Lower leg skin (tissue), 3 donors: ENCODE measurements around the gene ZNF474.

Source experiments
- POLR2A ChIP-seq, 2 donors: fragments of 450-650 bp; IDR thresholded peaks; one replicate each; pipeline ENCODE4 v1.6.1; 2016 to 2017; ENCODE audit warnings: antibody characterized with exemption in 2 of 2, mild to moderate bottlenecking in 1 of 2, moderate library complexity in 1 of 2
- TF ChIP-seq, protein P1 (sequence below), 3 donors: fragments of 450-650 bp; IDR thresholded peaks; one replicate each; pipeline ENCODE4 v1.5.1; 2016; ENCODE audit warnings: antibody characterized with exemption in 3 of 3, mild to moderate bottlenecking in 3 of 3, moderate library complexity in 2 of 3

DNA sequence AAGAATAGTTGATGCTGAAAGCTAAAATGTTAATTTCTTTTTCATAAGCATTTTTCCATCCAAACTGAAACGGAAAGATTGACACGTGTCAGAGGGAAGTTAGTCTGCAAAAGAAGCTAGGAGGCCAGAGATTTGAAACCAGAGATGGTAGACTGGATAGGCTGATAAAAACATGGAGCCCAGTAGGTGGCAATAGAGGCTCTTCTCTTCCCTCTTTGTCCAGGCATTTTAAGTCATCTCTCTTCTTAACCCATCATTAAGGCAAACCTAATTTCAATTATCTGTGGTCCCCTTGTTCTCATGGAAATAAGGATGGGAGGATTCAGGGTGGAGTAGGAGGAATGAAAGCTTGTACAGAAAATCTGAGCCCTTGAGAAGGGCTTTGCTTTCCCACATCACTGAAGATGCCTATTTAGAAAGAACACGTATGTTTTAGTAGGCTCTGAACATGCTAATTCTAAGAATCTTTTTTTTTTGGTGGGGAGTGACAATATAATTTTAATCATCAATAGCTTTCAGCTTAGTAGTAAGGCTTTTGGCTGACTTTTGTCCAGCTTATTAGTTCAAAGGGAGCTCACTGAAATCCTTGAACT is 66.6 kb downstream of the ZNF474 start:
- no peak for TF ChIP-seq POLR2A (IDR thresholded peaks at IDR 0.05)
- TF ChIP-seq, protein P1, sequence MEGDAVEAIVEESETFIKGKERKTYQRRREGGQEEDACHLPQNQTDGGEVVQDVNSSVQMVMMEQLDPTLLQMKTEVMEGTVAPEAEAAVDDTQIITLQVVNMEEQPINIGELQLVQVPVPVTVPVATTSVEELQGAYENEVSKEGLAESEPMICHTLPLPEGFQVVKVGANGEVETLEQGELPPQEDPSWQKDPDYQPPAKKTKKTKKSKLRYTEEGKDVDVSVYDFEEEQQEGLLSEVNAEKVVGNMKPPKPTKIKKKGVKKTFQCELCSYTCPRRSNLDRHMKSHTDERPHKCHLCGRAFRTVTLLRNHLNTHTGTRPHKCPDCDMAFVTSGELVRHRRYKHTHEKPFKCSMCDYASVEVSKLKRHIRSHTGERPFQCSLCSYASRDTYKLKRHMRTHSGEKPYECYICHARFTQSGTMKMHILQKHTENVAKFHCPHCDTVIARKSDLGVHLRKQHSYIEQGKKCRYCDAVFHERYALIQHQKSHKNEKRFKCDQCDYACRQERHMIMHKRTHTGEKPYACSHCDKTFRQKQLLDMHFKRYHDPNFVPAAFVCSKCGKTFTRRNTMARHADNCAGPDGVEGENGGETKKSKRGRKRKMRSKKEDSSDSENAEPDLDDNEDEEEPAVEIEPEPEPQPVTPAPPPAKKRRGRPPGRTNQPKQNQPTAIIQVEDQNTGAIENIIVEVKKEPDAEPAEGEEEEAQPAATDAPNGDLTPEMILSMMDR (IDR thresholded peaks at IDR 0.05): no peak
